Measurements from ENCODE around the gene CYBA.

Gene CYBA

GRCh38 chr16:88662843-88663606 lies 12.2 kb upstream of the CYBA start, which contains the start of gene MVD:
MVD (minus strand) TSS chr16:88663091; CDS start chr16:88663080, 11 bp downstream.
- Histone ChIP-seq H3K27ac (peak within 1 kb of the TSS; percentile 80), H3K36me3 (replicated peaks) (peaks cover 3% of the 10 kb centered on the region), H3K27me3 (replicated peaks) (no peaks in the 10 kb centered on the region), H3K4me3 (ENCODE audit: low read depth, low read length) (peak within 1 kb of the TSS; percentile 99)
- in situ Hi-C loops (cut with HindIII; ENCODE audit: low pct_ligation_motif_present, low sequenced_read_pairs) = no loop called here
- TF ChIP-seq, protein P1, sequence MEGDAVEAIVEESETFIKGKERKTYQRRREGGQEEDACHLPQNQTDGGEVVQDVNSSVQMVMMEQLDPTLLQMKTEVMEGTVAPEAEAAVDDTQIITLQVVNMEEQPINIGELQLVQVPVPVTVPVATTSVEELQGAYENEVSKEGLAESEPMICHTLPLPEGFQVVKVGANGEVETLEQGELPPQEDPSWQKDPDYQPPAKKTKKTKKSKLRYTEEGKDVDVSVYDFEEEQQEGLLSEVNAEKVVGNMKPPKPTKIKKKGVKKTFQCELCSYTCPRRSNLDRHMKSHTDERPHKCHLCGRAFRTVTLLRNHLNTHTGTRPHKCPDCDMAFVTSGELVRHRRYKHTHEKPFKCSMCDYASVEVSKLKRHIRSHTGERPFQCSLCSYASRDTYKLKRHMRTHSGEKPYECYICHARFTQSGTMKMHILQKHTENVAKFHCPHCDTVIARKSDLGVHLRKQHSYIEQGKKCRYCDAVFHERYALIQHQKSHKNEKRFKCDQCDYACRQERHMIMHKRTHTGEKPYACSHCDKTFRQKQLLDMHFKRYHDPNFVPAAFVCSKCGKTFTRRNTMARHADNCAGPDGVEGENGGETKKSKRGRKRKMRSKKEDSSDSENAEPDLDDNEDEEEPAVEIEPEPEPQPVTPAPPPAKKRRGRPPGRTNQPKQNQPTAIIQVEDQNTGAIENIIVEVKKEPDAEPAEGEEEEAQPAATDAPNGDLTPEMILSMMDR (IDR thresholded peaks at IDR 0.05; ENCODE audit: low read depth, low read length, missing control alignments) = no peak
- DNase-seq = peak; percentile 96

- TF ChIP-seq, protein P1 (IDR thresholded peaks at IDR 0.05; ENCODE audit: low read depth, low read length, missing control alignments) = no peak
- H3K36me3 ChIP-seq (replicated peaks) = peaks cover 10% of the 10 kb centered on the region
- in situ Hi-C loops (cut with HindIII; ENCODE audit: low pct_ligation_motif_present, low sequenced_read_pairs) = no loop called here
- H3K4me3 ChIP-seq (ENCODE audit: low read depth, low read length) = peak overlapping the region; percentile 99
- no peak for DNase-seq
- H3K27me3 ChIP-seq (replicated peaks) = no peaks in the 10 kb centered on the region
- H3K27ac ChIP-seq = peak overlapping the region; percentile 80
These were observed 11.5 kb upstream of the CYBA start for GRCh38 chr16:88662222-88662842.

GRCh38 chr16:88661468-88661867 lies 10.6 kb upstream of the CYBA start:
- TF ChIP-seq, protein P1 (IDR thresholded peaks at IDR 0.05; ENCODE audit: low read depth, low read length, missing control alignments) = no peak
- in situ Hi-C loops (cut with HindIII; ENCODE audit: low pct_ligation_motif_present, low sequenced_read_pairs) = no loop called here
- no peaks in the 10 kb centered on the region for H3K27me3 ChIP-seq (replicated peaks)
- H3K27ac ChIP-seq = no peak overlapping the region
- peaks cover 19% of the 10 kb centered on the region for H3K36me3 ChIP-seq (replicated peaks)
- H3K4me3 ChIP-seq (ENCODE audit: low read depth, low read length) = peak overlapping the region; percentile 99
- DNase-seq = no peak

- Histone ChIP-seq H3K27ac (no peak overlapping the region), H3K4me3 (ENCODE audit: low read depth, low read length) (no peak overlapping the region), H3K27me3 (replicated peaks) (no peaks in the 10 kb centered on the region), H3K36me3 (replicated peaks) (peaks cover 41% of the 10 kb centered on the region)
- DNase-seq = no peak
- TF ChIP-seq, protein P1 (IDR thresholded peaks at IDR 0.05; ENCODE audit: low read depth, low read length, missing control alignments) = no peak
- in situ Hi-C loops (cut with HindIII; ENCODE audit: low pct_ligation_motif_present, low sequenced_read_pairs) = no loop called here
These were observed 8.3 kb upstream of the CYBA start for GRCh38 chr16:88659160-88659559.

- no peak for DNase-seq
- Histone ChIP-seq H3K36me3 (replicated peaks) (peaks cover 45% of the 10 kb centered on the region), H3K27me3 (replicated peaks) (no peaks in the 10 kb centered on the region), H3K27ac (no peak overlapping the region), H3K4me3 (ENCODE audit: low read depth, low read length) (no peak overlapping the region)
- TF ChIP-seq, protein P1 (IDR thresholded peaks at IDR 0.05; ENCODE audit: low read depth, low read length, missing control alignments) = no peak
- in situ Hi-C loops (cut with HindIII; ENCODE audit: low pct_ligation_motif_present, low sequenced_read_pairs) = no loop called here
These were observed 7.9 kb upstream of the CYBA start for GRCh38 chr16:88658714-88659113.

All from brain microvascular endothelial cell (primary cell).